ENCODE measurements around the gene TACC3.

- TF ChIP-seq EZH2 (IDR thresholded peaks at IDR 0.05; ENCODE audit: insufficient read depth, poor library complexity, severe bottlenecking): no peak
- no peak for TF ChIP-seq EZH2phosphoT487 (IDR thresholded peaks at IDR 0.05; ENCODE audit: insufficient read depth, low read depth)
These were observed 4.2 kb downstream of the TACC3 start for GRCh38 chr4:1725521-1725920.

Data from GM23248 (cell line).